ENCODE results near the gene MUC6. TPM values are rescaled to one million over a fixed set of nuclear protein-coding genes. Genes with fewer than 3 reads are reported as not detected.
"Not testable (repeated sequence)": the region's sequence is repeated elsewhere in the genome, so short reads cannot be mapped to it uniquely, and the experiment has no call there.

The MUC6 gene
- total RNA-seq, 1 donor from 2014 or later: 0.09 TPM

GRCh38 chr11:977830-978720 is 58.4 kb downstream of the MUC6 start:
- H3K27ac ChIP-seq: no peak overlapping the region
- DNase-seq (no peak), ATAC-seq (no peak)
- no peaks in the 10 kb centered on the region for H3K27me3 ChIP-seq (ENCODE audit: low read depth)
- H3K9me3 ChIP-seq: no peaks in the 10 kb centered on the region
- H3K36me3 ChIP-seq: peaks cover 68% of the 10 kb centered on the region
- TF ChIP-seq CTCF (IDR thresholded peaks at IDR 0.05): no peak
- no peak overlapping the region for H3K4me3 ChIP-seq
- peaks cover 12% of the 10 kb centered on the region for H3K4me1 ChIP-seq
- intact Hi-C loops (cut with DNase I): no loop called here

DNA sequence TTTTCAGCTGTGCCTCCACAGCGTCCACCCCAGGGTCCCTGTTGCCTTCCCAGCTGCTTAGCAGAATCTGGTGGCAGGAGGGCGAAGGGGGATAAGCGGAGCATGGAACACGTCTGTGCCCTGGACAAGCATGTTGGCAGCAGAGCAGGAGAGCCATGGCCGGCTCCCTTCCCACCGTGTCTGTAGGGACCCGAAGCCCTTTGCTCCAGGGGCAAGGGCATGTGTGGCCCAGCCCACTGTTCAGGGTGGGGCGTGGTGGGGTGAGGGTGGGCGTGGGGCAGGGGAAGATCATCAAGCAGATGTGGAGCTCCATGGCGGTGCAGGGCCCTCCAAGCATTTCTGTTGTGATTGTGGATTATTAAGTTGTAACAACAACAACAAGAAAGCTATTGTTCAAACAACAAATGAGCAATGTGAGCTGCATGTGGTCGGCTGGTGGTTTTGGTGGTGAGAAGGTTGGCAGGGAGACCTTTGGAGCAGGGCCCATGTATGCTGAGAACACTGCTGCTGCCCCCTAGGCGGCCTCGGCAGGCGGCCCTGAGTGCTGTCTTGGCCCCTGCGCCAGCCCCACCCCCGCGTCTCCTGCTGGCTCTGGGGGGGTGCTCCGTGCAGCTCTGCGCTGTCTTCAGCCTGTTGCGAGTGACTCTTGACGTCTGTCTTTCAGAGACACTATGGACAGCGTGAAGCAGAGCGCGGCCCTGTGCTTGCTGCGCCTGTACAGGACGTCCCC is 59.9 kb downstream of the MUC6 start:
- no peak for TF ChIP-seq CTCF (IDR thresholded peaks at IDR 0.05)
- peaks cover 9% of the 10 kb centered on the region for H3K4me1 ChIP-seq
- no peak overlapping the region for H3K4me3 ChIP-seq
- intact Hi-C loops (cut with DNase I): no loop called here
- no peaks in the 10 kb centered on the region for H3K9me3 ChIP-seq
- H3K36me3 ChIP-seq: peaks cover 71% of the 10 kb centered on the region
- H3K27ac ChIP-seq: no peak overlapping the region
- no peak for DNase-seq
- ATAC-seq: no peak
- no peaks in the 10 kb centered on the region for H3K27me3 ChIP-seq (ENCODE audit: low read depth)

- intact Hi-C loops (cut with DNase I): no loop called here
- DNase-seq (no peak), ATAC-seq (no peak)
- no peak for TF ChIP-seq CTCF (IDR thresholded peaks at IDR 0.05)
- Histone ChIP-seq H3K4me1 (peaks cover 2% of the 10 kb centered on the region), H3K36me3 (peaks cover 68% of the 10 kb centered on the region), H3K4me3 (no peak overlapping the region), H3K27ac (no peak overlapping the region), H3K27me3 (ENCODE audit: low read depth) (no peaks in the 10 kb centered on the region), H3K9me3 (no peaks in the 10 kb centered on the region)
Observed at GRCh38 chr11:975827-976226, 60.7 kb downstream of the MUC6 start.

DNA sequence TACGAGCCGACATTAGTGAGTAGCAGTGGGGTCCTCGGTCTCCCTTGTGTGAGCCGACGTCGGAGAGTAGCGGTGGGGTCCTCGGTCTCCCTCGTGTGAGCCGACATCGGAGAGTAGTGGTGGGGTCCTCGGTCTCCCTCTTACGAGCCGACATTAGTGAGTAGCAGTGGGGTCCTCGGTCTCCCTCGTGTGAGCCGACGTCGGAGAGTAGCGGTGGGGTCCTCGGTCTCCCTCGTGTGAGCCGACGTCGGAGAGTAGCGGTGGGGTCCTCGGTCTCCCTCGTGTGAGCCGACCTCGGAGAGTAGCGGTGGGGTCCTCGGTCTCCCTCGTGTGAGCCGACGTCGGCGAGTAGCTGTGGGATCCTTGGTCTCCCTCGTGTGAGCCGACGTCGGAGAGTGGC is 61.1 kb downstream of the MUC6 start:
- H3K9me3 ChIP-seq; H3K4me1 ChIP-seq; DNase-seq; intact Hi-C loops (cut with DNase I); H3K4me3 ChIP-seq; H3K27me3 ChIP-seq (ENCODE audit: low read depth); ATAC-seq; H3K27ac ChIP-seq: not testable (repeated sequence)
- peaks cover 71% of the 10 kb centered on the region for H3K36me3 ChIP-seq

DNA sequence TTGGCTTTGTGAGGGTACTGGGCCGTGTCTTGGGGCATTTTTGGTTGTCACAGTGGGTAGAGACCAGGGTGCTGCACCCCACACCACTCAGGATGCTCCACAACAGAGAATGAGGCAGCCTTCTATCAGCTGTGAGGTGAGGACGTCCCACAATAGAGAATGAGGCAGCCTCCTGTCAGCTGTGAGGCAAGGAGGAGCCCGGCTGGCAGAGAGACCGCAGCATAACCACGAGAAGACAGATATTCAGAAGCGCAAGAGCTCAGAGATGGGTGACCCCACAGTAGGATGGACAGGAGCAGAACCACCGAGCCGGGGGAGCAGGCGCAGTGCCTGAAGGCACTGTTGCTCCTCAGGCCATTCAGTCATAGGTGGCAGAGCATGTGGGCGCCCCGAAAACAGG is 63.3 kb downstream of the MUC6 start:
- intact Hi-C loops (cut with DNase I): no loop called here
- DNase-seq (no peak), ATAC-seq (no peak)
- Histone ChIP-seq H3K36me3 (peaks cover 68% of the 10 kb centered on the region), H3K9me3 (no peaks in the 10 kb centered on the region), H3K27me3 (ENCODE audit: low read depth) (no peaks in the 10 kb centered on the region), H3K4me3 (no peak overlapping the region), H3K4me1 (no peaks in the 10 kb centered on the region), H3K27ac (no peak overlapping the region)
- no peak for TF ChIP-seq CTCF (IDR thresholded peaks at IDR 0.05)

Data from lower lobe of right lung (tissue), 2 donors.